HEK293T (cell line): ENCODE data around the gene PKD1L1.

ENCODE experiments used
- CTCF ChIA-PET: fragments of 350-600 bp; formaldehyde crosslinking; extraction: SDS; loops from one replicate; lab custom pipeline; 2021; ENCODE audit warnings: antibody characterized with exemption, inconsistent platforms; lab: Yijun Ruan, JAX
- POLR2A ChIA-PET: fragments of 350-600 bp; formaldehyde crosslinking; extraction: SDS; loops from one replicate; lab custom pipeline; 2020; ENCODE audit warnings: antibody characterized with exemption, inconsistent platforms; lab: Yijun Ruan, JAX
- DNase-seq: peaks from one replicate; pipeline ENCODE4 v3.0.0; 2012; ENCODE audit warnings: mixed read lengths; ENCODE audit errors: extremely low spot score
- ARNT ChIP-seq: fragments of 450-650 bp; IDR thresholded peaks from 2 replicates; pipeline ENCODE4 v1.6.1; 2017; ENCODE audit warnings: mild to moderate bottlenecking
- BHLHE40 ChIP-seq: fragments of 450-650 bp; IDR thresholded peaks from 2 replicates; pipeline ENCODE4 v1.6.1; 2016; ENCODE audit warnings: mild to moderate bottlenecking, moderate library complexity, borderline replicate concordance
- CTBP1 ChIP-seq: fragments of 450-650 bp; IDR thresholded peaks from 2 replicates; pipeline ENCODE4 v1.6.1; 2016; ENCODE audit warnings: borderline replicate concordance
- ELF4 ChIP-seq: fragments of 450-650 bp; IDR thresholded peaks from 2 replicates; pipeline ENCODE4 v1.6.1; 2017; ENCODE audit warnings: antibody characterized with exemption
- FOXA1 ChIP-seq: fragments of 450-650 bp; IDR thresholded peaks from 2 replicates; pipeline ENCODE4 v1.6.1; 2016; ENCODE audit warnings: mild to moderate bottlenecking
- FOXK2 ChIP-seq: fragments of 450-650 bp; IDR thresholded peaks from 2 replicates; pipeline ENCODE4 v1.6.1; 2016; ENCODE audit warnings: mild to moderate bottlenecking
- FOXM1 ChIP-seq: fragments of 450-650 bp; IDR thresholded peaks from 2 replicates; pipeline ENCODE4 v1.6.1; 2017; ENCODE audit warnings: mild to moderate bottlenecking, borderline replicate concordance
- HDGF ChIP-seq: fragments of 450-650 bp; IDR thresholded peaks from 2 replicates; pipeline ENCODE4 v1.6.1; 2017; ENCODE audit warnings: antibody characterized with exemption, borderline replicate concordance
- L3MBTL2 ChIP-seq: fragments of 450-650 bp; conservative IDR thresholded peaks from 2 replicates; pipeline ENCODE4 v1.6.1; 2016; ENCODE audit warnings: mild to moderate bottlenecking
- LEF1 ChIP-seq: fragments of 450-650 bp; IDR thresholded peaks from 2 replicates; pipeline ENCODE4 v1.6.1; 2017; ENCODE audit warnings: mild to moderate bottlenecking, borderline replicate concordance
- NFRKB ChIP-seq: fragments of 450-650 bp; IDR thresholded peaks from 2 replicates; pipeline ENCODE4 v1.6.1; 2016; ENCODE audit warnings: mild to moderate bottlenecking, moderate library complexity
- SP1 ChIP-seq: fragments of 450-650 bp; IDR thresholded peaks from 2 replicates; pipeline ENCODE4 v1.6.1; 2017
- SUZ12 ChIP-seq: fragments of 450-650 bp; IDR thresholded peaks from 2 replicates; pipeline ENCODE4 v1.6.1; 2016; ENCODE audit warnings: mild to moderate bottlenecking
- TARDBP ChIP-seq: fragments of 450-650 bp; IDR thresholded peaks from 2 replicates; pipeline ENCODE4 v1.6.1; 2016
- ZNF384 ChIP-seq: fragments of 450-650 bp; IDR thresholded peaks from 2 replicates; pipeline ENCODE4 v1.6.1; 2016
- TF ChIP-seq, protein P1 (sequence below): fragments of 450-650 bp; IDR thresholded peaks from 2 replicates; pipeline ENCODE4 v1.6.1; 2016

Gene PKD1L1

DNA sequence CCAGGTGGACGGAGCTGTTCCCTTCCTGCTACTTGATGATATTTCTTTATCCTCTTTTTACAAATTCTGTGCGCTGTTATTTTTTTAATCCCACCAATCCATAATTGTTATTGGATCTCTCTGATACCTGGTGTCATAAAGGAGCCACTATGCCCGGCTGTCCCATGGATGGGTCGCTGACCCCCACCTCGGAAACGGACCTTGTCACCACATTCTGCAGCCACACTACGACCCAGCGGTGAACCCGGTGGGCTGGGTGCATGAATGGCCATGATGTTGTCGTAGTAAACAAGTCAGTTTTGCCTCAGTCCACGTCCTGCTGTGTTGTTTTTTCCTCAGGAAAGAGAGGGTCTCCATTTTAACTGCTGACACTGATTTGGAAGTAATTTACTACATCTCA, 112.2 kb downstream of the PKD1L1 start:
- DNase-seq = no peak
- CTCF ChIA-PET = no interaction called here

DNA sequence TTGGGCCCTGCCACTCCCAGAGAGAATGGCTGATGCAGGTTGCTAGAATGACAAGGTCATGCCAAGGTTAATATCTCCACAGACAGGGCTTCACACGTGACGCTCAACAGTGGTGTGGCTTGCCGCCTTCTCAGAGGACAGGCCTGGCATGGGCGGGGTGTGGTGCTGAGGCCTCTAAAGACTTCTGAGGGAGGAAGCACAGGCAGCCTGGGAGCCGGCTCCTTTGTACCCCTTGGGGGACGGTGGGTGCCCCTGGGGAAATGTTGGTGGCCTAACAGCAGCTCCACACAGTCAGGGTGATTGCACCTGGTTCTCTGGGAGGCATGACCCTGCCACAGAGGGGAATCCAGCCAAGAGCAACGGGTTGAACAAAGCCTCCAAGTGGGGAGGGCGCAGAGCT, 115.1 kb downstream of the PKD1L1 start:
- ChIA-PET POLR2A (no interaction called here), CTCF (no interaction called here)
- no peak for TF ChIP-seq ZNF384
- no peak for TF ChIP-seq FOXK2
- no peak for TF ChIP-seq SP1
- no peak for TF ChIP-seq LEF1
- no peak for TF ChIP-seq ELF4
- TF ChIP-seq CTBP1 = no peak
- TF ChIP-seq, protein P1, sequence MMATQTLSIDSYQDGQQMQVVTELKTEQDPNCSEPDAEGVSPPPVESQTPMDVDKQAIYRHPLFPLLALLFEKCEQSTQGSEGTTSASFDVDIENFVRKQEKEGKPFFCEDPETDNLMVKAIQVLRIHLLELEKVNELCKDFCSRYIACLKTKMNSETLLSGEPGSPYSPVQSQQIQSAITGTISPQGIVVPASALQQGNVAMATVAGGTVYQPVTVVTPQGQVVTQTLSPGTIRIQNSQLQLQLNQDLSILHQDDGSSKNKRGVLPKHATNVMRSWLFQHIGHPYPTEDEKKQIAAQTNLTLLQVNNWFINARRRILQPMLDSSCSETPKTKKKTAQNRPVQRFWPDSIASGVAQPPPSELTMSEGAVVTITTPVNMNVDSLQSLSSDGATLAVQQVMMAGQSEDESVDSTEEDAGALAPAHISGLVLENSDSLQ = no peak
- TF ChIP-seq NFRKB = no peak
- TF ChIP-seq ARNT = no peak
- TF ChIP-seq BHLHE40 = no peak
- TF ChIP-seq L3MBTL2 = no peak
- TF ChIP-seq TARDBP = no peak
- TF ChIP-seq FOXM1 = no peak
- TF ChIP-seq FOXA1 = no peak
- no peak for TF ChIP-seq HDGF
- no peak for TF ChIP-seq SUZ12
- DNase-seq = no peak

More for the DNA sequence above, 112.2 kb downstream of the PKD1L1 start:
- TF ChIP-seq ARNT = no peak
- no peak for TF ChIP-seq TARDBP
- TF ChIP-seq ZNF384 = no peak
- TF ChIP-seq, protein P1 = no peak
- no peak for TF ChIP-seq NFRKB
- no peak for TF ChIP-seq HDGF
- TF ChIP-seq ELF4 = no peak
- TF ChIP-seq SP1 = no peak
- no peak for TF ChIP-seq CTBP1
- TF ChIP-seq BHLHE40 = no peak
- TF ChIP-seq FOXM1 = no peak
- TF ChIP-seq FOXA1 = no peak
- no peak for TF ChIP-seq LEF1
- TF ChIP-seq SUZ12 = no peak
- TF ChIP-seq L3MBTL2 = no peak
- no peak for TF ChIP-seq FOXK2
- POLR2A ChIA-PET = no interaction called here

DNA sequence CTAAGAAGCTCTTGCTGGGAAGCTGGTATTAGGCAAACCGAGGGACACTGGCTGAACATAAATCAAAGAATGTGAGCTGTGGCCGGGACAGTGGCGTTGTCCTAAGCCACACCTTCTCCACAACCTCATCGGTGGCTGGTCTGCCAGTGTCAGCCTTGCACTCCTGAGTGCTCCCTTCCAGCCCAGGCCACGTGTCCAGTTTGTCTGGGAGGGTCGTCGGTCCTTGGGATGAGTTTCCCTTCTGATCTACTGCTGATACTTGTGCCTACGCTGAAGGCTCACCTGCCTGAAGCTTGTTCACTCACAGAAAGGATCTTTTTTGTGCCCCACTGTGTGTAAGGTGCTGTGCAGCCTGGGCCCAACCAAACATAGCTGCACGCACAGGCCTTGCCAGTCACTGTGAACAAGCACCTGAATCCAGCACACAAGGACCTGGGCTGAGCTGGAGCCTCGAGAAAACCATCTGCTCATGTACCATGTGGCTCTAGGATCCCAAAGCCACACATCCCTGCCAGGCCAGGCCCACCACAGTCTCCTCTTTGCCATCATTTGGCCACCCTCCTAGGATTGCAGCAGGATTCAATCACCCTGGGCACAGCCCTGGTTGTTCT, 116.1 kb downstream of the PKD1L1 start:
- CTCF ChIA-PET = no interaction called here
- TF ChIP-seq BHLHE40 = no peak
- TF ChIP-seq SUZ12 = no peak
- no peak for TF ChIP-seq TARDBP
- no peak for TF ChIP-seq ARNT
- no peak for TF ChIP-seq SP1
- no peak for TF ChIP-seq NFRKB
- no peak for TF ChIP-seq FOXA1
- TF ChIP-seq FOXK2 = no peak
- TF ChIP-seq FOXM1 = no peak
- no peak for TF ChIP-seq CTBP1
- no peak for TF ChIP-seq L3MBTL2
- no peak for TF ChIP-seq ELF4
- TF ChIP-seq, protein P1 = no peak

DNA sequence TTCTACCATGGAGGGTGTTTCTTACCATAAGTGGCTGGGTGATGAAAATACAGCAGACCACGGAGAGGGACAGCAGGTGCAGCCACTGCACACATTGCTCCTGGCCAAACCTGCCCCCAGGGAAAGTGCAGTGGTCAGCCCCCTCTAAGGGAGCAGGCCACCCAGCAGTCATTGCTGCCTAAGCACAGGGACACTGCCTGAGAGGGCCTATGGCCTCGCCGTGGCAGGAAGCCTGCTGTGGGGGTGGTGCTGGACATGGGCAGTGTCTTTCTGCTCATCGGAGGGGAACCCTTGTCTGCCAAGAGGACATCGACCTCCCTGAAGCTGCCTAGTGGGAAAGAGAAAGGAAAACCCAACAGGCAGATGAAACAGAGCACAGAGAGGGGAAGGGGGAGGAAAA, 118.3 kb downstream of the PKD1L1 start:
- POLR2A ChIA-PET = interaction anchor here (1.1 kb wide), 1 partner anchor 27 kb away, joined by 3 read pairs; no protein-coding TSS in a partner anchor
- TF ChIP-seq HDGF (no peak), ELF4 (no peak), FOXA1 (no peak), BHLHE40 (no peak), SUZ12 (no peak), ZNF384 (no peak), NFRKB (no peak), FOXM1 (no peak), CTBP1 (no peak), TARDBP (no peak), L3MBTL2 (no peak), FOXK2 (no peak), ARNT (no peak), SP1 (no peak), LEF1 (no peak)
- TF ChIP-seq, protein P1 = no peak
- DNase-seq = no peak
- CTCF ChIA-PET = no interaction called here

More for the DNA sequence above, 116.1 kb downstream of the PKD1L1 start:
- DNase-seq = no peak
- POLR2A ChIA-PET = no interaction called here

DNA sequence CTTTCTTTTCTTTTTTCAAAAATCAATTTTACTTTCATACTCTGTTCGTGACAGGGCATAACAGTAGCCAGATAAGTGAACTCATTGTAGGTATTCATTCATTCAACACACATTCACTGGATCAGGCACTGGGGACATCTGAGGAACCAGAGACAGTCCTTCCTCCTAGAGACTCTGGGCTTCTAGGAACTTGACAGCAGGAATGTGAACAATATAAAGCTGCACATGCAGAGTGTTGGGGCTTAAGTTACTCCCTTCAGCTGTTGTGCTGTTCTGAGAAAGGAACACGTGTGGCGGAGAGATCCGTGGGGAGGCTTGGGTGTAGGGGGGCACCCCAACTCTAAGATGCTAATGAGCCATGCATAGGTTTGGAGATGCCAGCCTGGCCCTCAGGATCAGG, 120.4 kb downstream of the PKD1L1 start:
- CTCF ChIA-PET = no interaction called here
- POLR2A ChIA-PET = no interaction called here
- no peak for DNase-seq
- TF ChIP-seq SUZ12 = no peak
- no peak for TF ChIP-seq ZNF384
- TF ChIP-seq TARDBP = no peak
- TF ChIP-seq FOXK2 = no peak
- no peak for TF ChIP-seq BHLHE40
- TF ChIP-seq NFRKB = no peak
- TF ChIP-seq FOXM1 = no peak
- TF ChIP-seq HDGF = no peak
- TF ChIP-seq LEF1 = no peak
- no peak for TF ChIP-seq FOXA1
- TF ChIP-seq, protein P1 = no peak
- no peak for TF ChIP-seq ELF4
- TF ChIP-seq CTBP1 = no peak
- no peak for TF ChIP-seq SP1
